Neural progenitor cell (in vitro differentiated cells): ENCODE results near the gene PCSK2.

Experiments used
- EZH2 ChIP-seq: fragments of 200-600 bp; sonication (generic); IDR thresholded peaks from 2 replicates; pipeline ENCODE4 v1.6.1; 2017; ENCODE audit warnings: antibody characterized with exemption, mild to moderate bottlenecking, moderate library complexity
- EZH2phosphoT487 ChIP-seq: fragments of 200-600 bp; sonication (generic); IDR thresholded peaks from 2 replicates; pipeline ENCODE4 v1.6.1; 2017; ENCODE audit warnings: antibody characterized with exemption
- TF ChIP-seq, protein P1 (sequence below): fragments of 200-600 bp; sonication (generic); IDR thresholded peaks from 2 replicates; pipeline ENCODE4 v1.5.1; 2017; ENCODE audit warnings: antibody characterized with exemption, mild to moderate bottlenecking

DNA sequence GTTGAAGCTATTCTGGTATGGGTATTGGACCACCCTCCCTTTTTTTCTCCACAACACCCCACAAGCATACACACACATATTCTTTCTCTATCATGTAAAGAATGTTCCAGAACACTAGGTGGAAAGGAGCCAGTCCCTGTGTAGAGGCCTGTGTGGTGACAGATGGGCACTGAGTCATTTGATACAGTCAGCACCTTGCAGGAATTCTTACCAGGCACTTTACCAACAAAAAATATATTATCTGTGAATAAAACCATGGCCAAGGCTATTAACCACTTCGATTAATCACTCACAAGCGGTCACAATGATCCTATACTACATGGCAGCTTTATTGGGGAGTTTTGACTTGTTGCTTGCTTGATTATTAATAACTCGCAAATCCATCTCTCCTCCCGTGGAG is 154.9 kb downstream of the PCSK2 start:
- TF ChIP-seq, protein P1, sequence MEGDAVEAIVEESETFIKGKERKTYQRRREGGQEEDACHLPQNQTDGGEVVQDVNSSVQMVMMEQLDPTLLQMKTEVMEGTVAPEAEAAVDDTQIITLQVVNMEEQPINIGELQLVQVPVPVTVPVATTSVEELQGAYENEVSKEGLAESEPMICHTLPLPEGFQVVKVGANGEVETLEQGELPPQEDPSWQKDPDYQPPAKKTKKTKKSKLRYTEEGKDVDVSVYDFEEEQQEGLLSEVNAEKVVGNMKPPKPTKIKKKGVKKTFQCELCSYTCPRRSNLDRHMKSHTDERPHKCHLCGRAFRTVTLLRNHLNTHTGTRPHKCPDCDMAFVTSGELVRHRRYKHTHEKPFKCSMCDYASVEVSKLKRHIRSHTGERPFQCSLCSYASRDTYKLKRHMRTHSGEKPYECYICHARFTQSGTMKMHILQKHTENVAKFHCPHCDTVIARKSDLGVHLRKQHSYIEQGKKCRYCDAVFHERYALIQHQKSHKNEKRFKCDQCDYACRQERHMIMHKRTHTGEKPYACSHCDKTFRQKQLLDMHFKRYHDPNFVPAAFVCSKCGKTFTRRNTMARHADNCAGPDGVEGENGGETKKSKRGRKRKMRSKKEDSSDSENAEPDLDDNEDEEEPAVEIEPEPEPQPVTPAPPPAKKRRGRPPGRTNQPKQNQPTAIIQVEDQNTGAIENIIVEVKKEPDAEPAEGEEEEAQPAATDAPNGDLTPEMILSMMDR = no peak
- TF ChIP-seq EZH2phosphoT487 (no peak), EZH2 (no peak)
